Activated CD4-positive, alpha-beta memory T cell treated with anti-CD3 and anti-CD28 coated beads for 36 hours (primary cell): ENCODE data around the gene VPS8. TPM values are rescaled to one million over a fixed set of nuclear protein-coding genes. Genes with fewer than 3 reads are reported as not detected.

Experiments
- CTCF ChIA-PET: fragments of 350-600 bp; sonication (Branson Sonifier 250); formaldehyde crosslinking; loops from one replicate; lab custom pipeline; 2021; ENCODE audit warnings: antibody characterized with exemption, inconsistent platforms; lab: Charles Lee
- POLR2A ChIA-PET: fragments of 350-600 bp; sonication (Branson Sonifier 250); formaldehyde crosslinking; loops from one replicate; lab custom pipeline; 2021; ENCODE audit warnings: antibody characterized with exemption; lab: Charles Lee
- DNase-seq: peaks from one replicate; pipeline ENCODE4 v3.0.0-alpha.2; 2020
- H3K27ac Mint-ChIP-seq: one replicate; pipeline ENCODE4 v1.8.0; 2021; ENCODE audit warnings: mixed read lengths
- H3K27me3 Mint-ChIP-seq: one replicate; pipeline ENCODE4 v1.8.0; 2021; ENCODE audit warnings: mixed read lengths
- H3K36me3 Mint-ChIP-seq: one replicate; pipeline ENCODE4 v1.8.0; 2021; ENCODE audit warnings: mixed read lengths
- H3K4me1 Mint-ChIP-seq: one replicate; pipeline ENCODE4 v1.8.0; 2021; ENCODE audit warnings: low read depth, mixed read lengths
- H3K4me3 Mint-ChIP-seq: one replicate; pipeline ENCODE4 v1.8.0; 2021; ENCODE audit warnings: mild to moderate bottlenecking, mixed read lengths
- H3K9me3 Mint-ChIP-seq: one replicate; pipeline ENCODE4 v1.8.0; 2021; ENCODE audit warnings: mixed read lengths
- intact Hi-C: fragments of 100-400 bp; cut with micrococcal nuclease; formaldehyde crosslinking; loops from one replicate; pipeline ENCODE4 v1.15.1; 2023
- total RNA-seq, 2 experiments: library from RNA; stranded (reverse); gene quantifications; one replicate each; pipeline ENCODE4 v1.2.3, GENCODE V29; 2021

The VPS8 gene
- total RNA-seq, 2 experiments from 2014 or later: 28.7 to 32.3 TPM

GRCh38 chr3:184772667-184773272, 39.2 kb upstream of the VPS8 start:
- Mint-ChIP-seq H3K4me1 (no peaks in the 10 kb centered on the region), H3K27ac (no peak overlapping the region), H3K27me3 (peaks cover 4% of the 10 kb centered on the region), H3K36me3 (no peaks in the 10 kb centered on the region), H3K9me3 (no peaks in the 10 kb centered on the region), H3K4me3 (no peak overlapping the region)
- no peak for DNase-seq
- POLR2A ChIA-PET: no interaction called here
- intact Hi-C loops: no loop called here
- CTCF ChIA-PET: interaction anchor here (0.7 kb wide), 1 partner anchor 43 kb away, joined by 3 read pairs; no protein-coding TSS in a partner anchor

DNA sequence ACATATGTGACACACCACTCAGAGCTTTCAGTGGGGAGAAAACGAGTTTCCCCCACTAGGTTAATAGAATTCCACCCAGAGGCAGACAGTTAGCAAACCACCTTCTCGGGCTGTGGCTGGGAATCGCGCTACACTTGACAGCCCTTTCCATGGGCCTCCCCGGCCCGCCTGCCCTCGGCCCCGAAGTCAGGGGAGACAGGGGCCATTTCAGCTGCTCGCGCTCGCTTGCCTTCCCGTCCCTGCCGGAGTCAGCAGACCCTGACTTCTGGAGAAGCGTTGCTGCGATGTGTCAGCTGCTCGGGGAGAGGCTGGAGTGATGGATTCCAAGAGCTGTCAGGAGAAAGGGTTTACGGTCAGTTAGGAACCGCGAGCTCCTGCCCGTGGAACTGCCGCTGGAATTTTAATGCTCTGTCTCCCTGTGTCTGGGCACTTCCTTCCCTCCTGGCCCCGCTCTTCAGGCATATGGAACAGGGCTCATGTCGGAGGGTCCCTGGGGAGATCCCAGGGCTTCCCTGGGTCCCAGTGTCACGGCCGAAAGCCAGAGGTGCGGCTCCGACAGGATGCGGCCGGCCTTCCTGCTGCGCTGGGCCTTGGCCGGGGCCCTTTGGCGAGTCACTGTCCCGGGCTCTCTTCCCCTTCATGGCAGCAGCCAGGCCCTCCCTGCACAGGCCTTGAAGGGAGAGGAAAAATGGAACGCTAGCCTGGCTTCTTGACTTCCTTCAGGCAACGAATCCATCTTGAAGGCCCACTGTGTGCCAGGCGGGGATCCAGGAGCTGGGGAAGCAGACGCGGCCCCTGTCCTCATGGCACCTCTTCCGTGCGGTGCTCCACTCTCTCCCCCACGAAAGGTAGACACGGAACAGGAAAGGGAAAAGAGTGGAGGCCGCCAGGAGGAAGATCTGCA, 38.4 kb upstream of the VPS8 start:
- Mint-ChIP-seq H3K4me3 (no peak overlapping the region), H3K4me1 (no peaks in the 10 kb centered on the region), H3K27ac (no peak overlapping the region), H3K27me3 (peaks cover 8% of the 10 kb centered on the region), H3K36me3 (no peaks in the 10 kb centered on the region), H3K9me3 (no peaks in the 10 kb centered on the region)
- DNase-seq: no peak
- POLR2A ChIA-PET: no interaction called here
- CTCF ChIA-PET: no interaction called here
- intact Hi-C loops: no loop called here

GRCh38 chr3:184776916-184777315, 35.0 kb upstream of the VPS8 start:
- H3K27me3 Mint-ChIP-seq: peaks cover 8% of the 10 kb centered on the region
- H3K27ac Mint-ChIP-seq: no peak overlapping the region
- no peaks in the 10 kb centered on the region for H3K9me3 Mint-ChIP-seq
- no peak overlapping the region for H3K4me3 Mint-ChIP-seq
- DNase-seq: no peak
- POLR2A ChIA-PET: no interaction called here
- no peaks in the 10 kb centered on the region for H3K4me1 Mint-ChIP-seq
- CTCF ChIA-PET: interaction anchor here (0.5 to 3.3 kb wide), 11 partner anchors 10 to 235 kb away, joined by 3 to 21 read pairs (median 6); partner anchors contain the start of gene VPS8
- no peaks in the 10 kb centered on the region for H3K36me3 Mint-ChIP-seq
- intact Hi-C loops: loop anchor here (1.0 to 5.0 kb wide), 3 partner anchors 26 to 216 kb away; partner anchors contain the start of gene EPHB3

DNA sequence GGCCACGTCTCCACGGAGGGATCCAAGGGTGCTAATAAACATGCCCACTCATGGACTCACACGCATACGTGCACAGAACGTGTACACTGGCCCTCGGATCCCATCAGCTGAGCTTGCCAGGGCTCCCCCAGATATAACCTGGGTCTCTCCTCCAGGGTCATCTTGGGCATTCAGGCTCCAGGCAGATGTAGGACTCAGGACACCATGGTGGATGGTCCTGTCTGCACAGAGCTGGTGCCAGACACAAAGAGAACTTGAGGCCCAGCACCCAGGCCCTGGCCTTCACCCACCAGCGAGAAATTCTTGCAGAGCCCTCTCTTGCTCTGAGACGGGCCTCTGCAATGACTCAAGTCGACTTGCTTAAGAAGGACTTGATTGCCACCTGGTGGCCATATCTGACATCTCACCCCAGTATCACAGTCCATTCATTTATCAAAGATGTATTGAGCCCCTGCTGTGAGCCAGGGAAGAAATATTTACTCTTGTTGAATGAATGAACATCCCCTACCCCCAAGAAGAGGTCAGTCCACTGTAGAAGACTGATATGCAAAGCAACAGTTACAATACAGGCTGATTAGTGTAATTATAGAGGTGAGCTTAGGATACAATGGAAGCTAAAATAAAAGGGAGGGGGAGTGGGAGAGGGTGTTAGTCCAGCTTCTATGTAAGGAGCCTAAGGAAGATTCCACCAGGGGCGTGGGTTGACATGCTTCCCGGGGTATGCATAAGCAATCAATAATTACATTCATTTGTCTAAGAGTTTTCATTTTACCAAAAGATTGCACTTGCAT, 34.2 kb upstream of the VPS8 start:
- no peak overlapping the region for H3K27ac Mint-ChIP-seq
- H3K27me3 Mint-ChIP-seq: peaks cover 8% of the 10 kb centered on the region
- ChIA-PET POLR2A (interaction anchor here (1.2 kb wide), 1 partner anchor 31 kb away, joined by 3 read pairs; no protein-coding TSS in a partner anchor), CTCF (interaction anchor here (0.5 to 3.3 kb wide), 20 partner anchors 9 to 406 kb away, joined by 3 to 21 read pairs (median 5); partner anchors contain the start of gene VPS8)
- no peak overlapping the region for H3K4me3 Mint-ChIP-seq
- no peaks in the 10 kb centered on the region for H3K4me1 Mint-ChIP-seq
- no peaks in the 10 kb centered on the region for H3K9me3 Mint-ChIP-seq
- intact Hi-C loops: loop anchor here (1.0 to 5.0 kb wide), 3 partner anchors 25 to 216 kb away; partner anchors contain the start of gene EPHB3
- no peaks in the 10 kb centered on the region for H3K36me3 Mint-ChIP-seq
- DNase-seq: peak; percentile 88

DNA sequence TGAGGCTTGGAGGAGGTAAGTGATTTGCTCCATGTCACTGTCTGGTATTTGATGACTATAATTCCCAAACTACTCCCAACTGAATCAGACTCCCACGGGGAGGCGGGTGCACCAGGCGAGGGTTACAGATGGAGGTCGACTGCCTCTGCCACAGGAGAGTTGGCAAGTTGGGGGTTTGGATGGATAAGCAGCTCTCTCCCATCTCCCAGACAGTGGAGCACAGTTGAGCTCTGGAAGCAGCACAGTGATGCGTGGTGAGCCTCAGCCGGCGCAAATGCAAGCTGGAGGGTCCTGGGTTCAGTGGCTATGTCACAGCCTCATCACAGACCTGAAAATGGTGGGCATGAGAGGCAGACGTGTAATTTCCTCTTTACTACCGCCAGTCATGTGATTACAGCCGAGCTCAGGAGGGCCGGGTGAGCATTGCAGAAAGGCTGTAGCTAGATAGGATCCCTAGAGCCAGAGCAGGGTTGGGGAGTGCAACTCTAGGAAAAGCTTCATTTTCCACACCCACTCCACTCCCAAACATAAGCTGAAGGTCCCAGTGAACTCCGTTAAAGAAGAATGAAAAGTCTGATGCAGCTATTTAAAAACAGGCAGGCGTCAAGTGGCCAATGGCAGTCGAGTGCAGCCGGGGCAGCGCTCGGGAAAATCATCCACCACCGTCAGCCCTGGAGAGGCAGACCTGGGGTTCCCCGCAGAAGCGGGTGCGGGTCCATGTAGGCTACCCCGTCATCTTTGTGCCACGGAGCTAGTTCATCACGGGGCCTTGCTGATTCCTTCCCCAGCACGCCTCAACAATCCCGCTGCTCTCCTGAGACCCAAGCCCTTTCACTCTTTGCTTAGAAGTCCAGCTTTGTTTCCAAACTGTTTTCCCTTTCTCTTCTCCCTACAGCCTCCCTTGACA, 33.3 kb upstream of the VPS8 start:
- ChIA-PET CTCF (interaction anchor here (0.6 to 3.3 kb wide), 22 partner anchors 8 to 407 kb away, joined by 3 to 21 read pairs (median 4); no protein-coding TSS in a partner anchor), POLR2A (interaction anchor here (1.2 kb wide), 1 partner anchor 30 kb away, joined by 3 read pairs; no protein-coding TSS in a partner anchor)
- Mint-ChIP-seq H3K9me3 (no peaks in the 10 kb centered on the region), H3K4me3 (no peak overlapping the region), H3K4me1 (no peaks in the 10 kb centered on the region), H3K27me3 (peaks cover 8% of the 10 kb centered on the region), H3K36me3 (no peaks in the 10 kb centered on the region), H3K27ac (no peak overlapping the region)
- no peak for DNase-seq
- intact Hi-C loops: loop anchor here (5.0 kb wide), 1 partner anchor 51 kb away; no protein-coding TSS in a partner anchor

- H3K36me3 Mint-ChIP-seq: no peaks in the 10 kb centered on the region
- ChIA-PET POLR2A (no interaction called here), CTCF (no interaction called here)
- no peak for DNase-seq
- peaks cover 8% of the 10 kb centered on the region for H3K27me3 Mint-ChIP-seq
- peaks cover 15% of the 10 kb centered on the region for H3K4me1 Mint-ChIP-seq
- intact Hi-C loops: no loop called here
- no peaks in the 10 kb centered on the region for H3K9me3 Mint-ChIP-seq
- no peak overlapping the region for H3K27ac Mint-ChIP-seq
- H3K4me3 Mint-ChIP-seq: no peak overlapping the region
Observed at GRCh38 chr3:184780981-184781515, 30.9 kb upstream of the VPS8 start.

DNA sequence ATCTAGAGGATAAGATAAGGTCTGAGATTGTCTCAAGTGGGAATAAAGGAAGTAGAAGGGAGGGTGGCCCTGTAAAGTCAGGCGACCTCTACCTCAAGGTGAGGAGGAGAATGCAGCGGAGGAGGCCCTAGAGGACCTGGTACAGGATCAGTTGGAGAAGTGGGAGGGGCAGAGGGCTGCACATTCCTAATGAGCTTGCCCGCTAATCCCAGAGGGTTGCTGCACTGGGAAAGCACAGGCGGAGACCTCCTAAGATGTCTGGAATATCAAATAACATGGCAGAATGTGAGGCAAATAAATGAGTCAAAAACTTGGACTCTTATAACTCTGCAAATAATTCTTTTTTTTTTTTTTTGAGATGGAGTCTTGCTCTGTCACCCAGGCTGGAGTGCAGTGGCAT, 30.2 kb upstream of the VPS8 start:
- Mint-ChIP-seq H3K27me3 (peaks cover 8% of the 10 kb centered on the region), H3K9me3 (no peaks in the 10 kb centered on the region), H3K36me3 (no peaks in the 10 kb centered on the region), H3K4me3 (no peak overlapping the region), H3K27ac (no peak overlapping the region), H3K4me1 (peaks cover 21% of the 10 kb centered on the region)
- CTCF ChIA-PET: no interaction called here
- intact Hi-C loops: no loop called here
- POLR2A ChIA-PET: no interaction called here
- no peak for DNase-seq

DNA sequence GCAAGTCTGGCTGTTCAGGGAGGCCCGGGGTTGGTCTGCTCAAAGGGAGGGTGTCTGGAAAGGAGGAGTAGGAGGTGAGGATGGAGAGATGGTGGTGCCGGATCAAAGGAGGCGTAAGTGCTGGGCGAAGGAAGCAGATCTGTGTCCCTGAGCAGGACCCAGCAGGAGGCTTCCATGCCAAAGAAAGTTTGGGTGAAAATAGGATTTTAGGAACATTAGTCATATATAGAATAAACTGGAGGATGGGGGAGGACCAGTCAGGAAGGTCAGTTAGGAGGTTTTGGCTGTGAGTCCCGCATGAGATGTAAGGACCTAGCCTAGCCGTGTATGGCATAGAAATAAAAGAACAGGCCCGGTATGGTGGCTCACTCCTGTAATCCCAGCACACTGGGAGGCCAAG, 28.6 kb upstream of the VPS8 start:
- CTCF ChIA-PET: interaction anchor here (1.6 kb wide), 1 partner anchor 222 kb away, joined by 12 read pairs; the partner anchor contains the start of gene EPHB3

GRCh38 chr3:184784731-184785500, 27.1 kb upstream of the VPS8 start:
- H3K27me3 Mint-ChIP-seq: peaks cover 2% of the 10 kb centered on the region
- no peaks in the 10 kb centered on the region for H3K36me3 Mint-ChIP-seq
- no peaks in the 10 kb centered on the region for H3K9me3 Mint-ChIP-seq
- H3K4me1 Mint-ChIP-seq: peaks cover 21% of the 10 kb centered on the region
- H3K4me3 Mint-ChIP-seq: no peak overlapping the region
- no peak overlapping the region for H3K27ac Mint-ChIP-seq
- ChIA-PET CTCF (no interaction called here), POLR2A (no interaction called here)
- intact Hi-C loops: no loop called here
- no peak for DNase-seq

More for the DNA sequence above, 28.6 kb upstream of the VPS8 start:
- POLR2A ChIA-PET: no interaction called here
- intact Hi-C loops: no loop called here
- Mint-ChIP-seq H3K36me3 (no peaks in the 10 kb centered on the region), H3K9me3 (no peaks in the 10 kb centered on the region), H3K4me3 (no peak overlapping the region), H3K4me1 (peaks cover 21% of the 10 kb centered on the region), H3K27me3 (peaks cover 2% of the 10 kb centered on the region), H3K27ac (no peak overlapping the region)
- no peak for DNase-seq

DNA sequence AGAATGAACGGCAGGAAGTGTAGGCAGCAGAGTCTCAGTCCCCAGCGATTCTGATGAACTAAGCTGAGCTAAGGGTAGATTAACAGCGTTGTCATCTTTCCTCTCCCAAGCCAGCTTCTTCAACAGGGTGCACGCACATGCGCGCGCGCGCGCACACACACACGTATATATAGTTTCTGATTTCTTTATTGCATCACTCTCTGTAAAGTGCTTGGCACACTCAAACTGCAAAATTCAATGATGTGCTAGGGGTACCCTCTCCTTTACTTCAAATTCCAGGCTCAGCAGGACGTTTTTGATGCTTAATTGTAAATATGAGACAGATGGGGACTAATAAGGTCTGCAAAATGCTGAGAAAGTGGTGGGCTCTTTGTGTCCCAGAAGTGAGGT, 26.1 kb upstream of the VPS8 start:
- peaks cover 21% of the 10 kb centered on the region for H3K4me1 Mint-ChIP-seq
- no peak overlapping the region for H3K27ac Mint-ChIP-seq
- intact Hi-C loops: no loop called here
- H3K4me3 Mint-ChIP-seq: no peak overlapping the region
- no peaks in the 10 kb centered on the region for H3K36me3 Mint-ChIP-seq
- no peaks in the 10 kb centered on the region for H3K9me3 Mint-ChIP-seq
- POLR2A ChIA-PET: no interaction called here
- H3K27me3 Mint-ChIP-seq: peaks cover 2% of the 10 kb centered on the region
- DNase-seq: no peak
- CTCF ChIA-PET: interaction anchor here (0.8 to 1.6 kb wide), 2 partner anchors 10 to 245 kb away, joined by 4 to 5 read pairs; no protein-coding TSS in a partner anchor
